K562 (cell line): ENCODE measurements around the gene KCNJ10.

Source experiments
- ARID3B ChIP-seq: fragments of 250-450 bp; sonication (Bioruptor Pico); IDR thresholded peaks from 2 replicates; pipeline ENCODE4 v1.4.0; 2020; ENCODE audit warnings: borderline replicate concordance
- CTCF ChIP-seq, 3 experiments: IDR thresholded peaks in 2 of 3; conservative IDR thresholded peaks in 1 of 3; 2 replicates each; pipeline ENCODE4 v1.5.1; 2011 to 2012; ENCODE audit warnings: low read length in 3 of 3, mild to moderate bottlenecking in 3 of 3, control low read depth in 2 of 3, improper control_type of control experiment in 1 of 3, inconsistent platforms in 1 of 3, low read depth in 1 of 3, mixed read lengths in 1 of 3, moderate library complexity in 1 of 3; ENCODE audit not compliant: insufficient read depth in 2 of 3
- EP300 ChIP-seq: IDR thresholded peaks from 2 replicates; pipeline ENCODE4 v1.6.1; 2012; ENCODE audit warnings: low read length, improper control_type of control experiment
- EZH2 ChIP-seq: IDR thresholded peaks from 2 replicates; pipeline ENCODE4 v1.6.1; 2012; ENCODE audit warnings: low read depth, mild to moderate bottlenecking, inconsistent platforms, low read length, borderline replicate concordance
- HDAC2 ChIP-seq: fragments of 450-650 bp; IDR thresholded peaks from 2 replicates; pipeline ENCODE4 v1.6.1; 2016; ENCODE audit warnings: mild to moderate bottlenecking
- HDAC6 ChIP-seq: IDR thresholded peaks from 2 replicates; pipeline ENCODE4 v1.6.1; 2012; ENCODE audit warnings: low read depth, mild to moderate bottlenecking, control low read depth, inconsistent platforms, low read length, moderate library complexity
- HMG20A ChIP-seq: fragments of 450-650 bp; formaldehyde crosslinking; conservative IDR thresholded peaks from 2 replicates; pipeline ENCODE4 v1.4.0; 2020; ENCODE audit warnings: mild to moderate bottlenecking, mixed read lengths
- MXI1 ChIP-seq: IDR thresholded peaks from 2 replicates; pipeline ENCODE4 v1.6.1; 2011; ENCODE audit warnings: low read depth, mild to moderate bottlenecking, improper control_type of control experiment, low read length
- NRF1 ChIP-seq, 2 experiments: fragments of 450-650 bp; IDR thresholded peaks in 1 of 2; conservative IDR thresholded peaks in 1 of 2; 2 replicates each; pipeline ENCODE4 v1.6.1; 2014; ENCODE audit warnings: mild to moderate bottlenecking in 2 of 2
- POLR2A ChIP-seq: fragments of 450-650 bp; conservative IDR thresholded peaks from 2 replicates; pipeline ENCODE4 v1.6.1; 2016
- TCF3 ChIP-seq: sonication (generic); formaldehyde crosslinking; IDR thresholded peaks from 2 replicates; pipeline ENCODE4 v1.4.0; 2020; ENCODE audit warnings: mild to moderate bottlenecking, missing genetic modification reagents
- TCF7 ChIP-seq: sonication (generic); IDR thresholded peaks from 2 replicates; pipeline ENCODE4 v1.6.1; 2016; ENCODE audit warnings: antibody characterized with exemption, borderline replicate concordance
- ZFP36 ChIP-seq: fragments of 150-350 bp; IDR thresholded peaks from 2 replicates; pipeline ENCODE4 v1.6.1; 2018; ENCODE audit warnings: low read length, low read depth; ENCODE audit not compliant: partially characterized antibody
- ZKSCAN8 ChIP-seq: fragments of 200-800 bp; sonication (Bioruptor generic); IDR thresholded peaks from 2 replicates; pipeline ENCODE4 v1.6.1; 2016; ENCODE audit warnings: missing genetic modification characterization, missing compliant biosample characterization

GRCh38 chr1:160077486-160077885 is 7.5 kb upstream of the KCNJ10 start:
- TF ChIP-seq NRF1 (conservative IDR thresholded peaks at IDR 0.05 in 1 of 2, IDR thresholded peaks at IDR 0.05 in 1 of 2) (no peak), CTCF (IDR thresholded peaks at IDR 0.05 in 2 of 3, conservative IDR thresholded peaks at IDR 0.05 in 1 of 3; ENCODE audit: insufficient read depth in 2 of 3, low read depth in 1 of 3, low read length in 3 of 3) (no peak), EP300 (no peak), ARID3B (CRISPR knock-in tag) (no peak), TCF7 (no peak), TCF3 (CRISPR knock-in tag) (no peak), HDAC6 (no peak), EZH2 (no peak), HDAC2 (no peak), ZFP36 (no peak), MXI1 (no peak), ZKSCAN8 (CRISPR knock-in tag) (no peak), HMG20A (no peak), POLR2A (no peak)
